ENCODE results near the gene PHF19. TPM values are rescaled to one million over a fixed set of nuclear protein-coding genes. Genes with fewer than 3 reads are reported as not detected.

Gene PHF19
- total and polyA plus RNA-seq, 2 donors (not counting 3 experiments of a cell fraction or from before 2014, with no cell fraction given) = 102 to 153 TPM

DNA sequence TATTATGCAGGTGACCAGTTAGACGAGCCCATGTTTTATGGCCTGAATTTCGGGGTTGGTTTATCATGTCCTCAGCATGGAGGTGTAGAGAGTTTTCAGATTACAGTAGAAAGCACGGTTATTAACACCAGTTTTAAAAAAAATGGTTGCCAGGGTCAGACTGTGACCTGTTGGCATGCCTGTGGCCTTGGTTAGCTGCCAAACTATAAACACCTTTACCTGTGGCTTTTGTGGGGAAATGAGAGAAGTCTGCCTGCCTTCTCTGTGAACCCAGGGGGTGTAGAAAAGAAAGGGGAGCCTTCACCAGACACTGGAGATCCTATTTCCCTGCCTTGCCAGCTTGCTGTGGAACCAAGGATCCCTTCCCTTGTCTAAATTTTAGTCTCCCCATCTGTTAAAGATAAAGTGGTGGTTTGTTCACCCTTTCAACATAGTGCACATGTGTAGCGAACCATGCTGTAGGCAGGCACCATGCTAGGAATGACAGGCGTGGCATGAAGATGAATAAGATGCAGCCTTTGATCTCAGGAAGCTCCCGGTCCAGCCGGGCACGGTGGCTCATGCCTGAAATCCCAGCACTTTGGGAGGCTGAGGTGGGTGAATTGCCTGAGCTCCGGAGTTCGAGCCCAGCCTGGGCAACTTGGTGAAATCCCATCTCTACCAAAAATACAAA, 6.1 kb upstream of the PHF19 start:
- no peak overlapping the region for H3K9ac ChIP-seq (replicated peaks; ENCODE audit: extremely low read depth, insufficient read depth, low read length)
- H3K9me1 ChIP-seq (replicated peaks; ENCODE audit: control insufficient read depth, extremely low read depth, insufficient read depth, low read length) = no peaks in the 10 kb centered on the region
- no peak for TF ChIP-seq MYC (IDR thresholded peaks at IDR 0.05; ENCODE audit: low read depth, low read length)
- no peak for TF ChIP-seq EZH2 (IDR thresholded peaks at IDR 0.05; ENCODE audit: borderline replicate concordance, low read depth, low read length, severe bottlenecking)
- TF ChIP-seq GATA2 (IDR thresholded peaks at IDR 0.05; ENCODE audit: insufficient read depth, insufficient read length, low read depth, low read length) = no peak
- no peak for TF ChIP-seq POLR2AphosphoS5 (IDR thresholded peaks at IDR 0.05; ENCODE audit: insufficient read depth, low read depth, low read length)
- no peak for TF ChIP-seq POLR2A (IDR thresholded peaks at IDR 0.05; ENCODE audit: low read depth, low read length)
- no peak for TF ChIP-seq FOS (IDR thresholded peaks at IDR 0.05; ENCODE audit: borderline replicate concordance, insufficient read depth, low read length)
- TF ChIP-seq, protein P1, sequence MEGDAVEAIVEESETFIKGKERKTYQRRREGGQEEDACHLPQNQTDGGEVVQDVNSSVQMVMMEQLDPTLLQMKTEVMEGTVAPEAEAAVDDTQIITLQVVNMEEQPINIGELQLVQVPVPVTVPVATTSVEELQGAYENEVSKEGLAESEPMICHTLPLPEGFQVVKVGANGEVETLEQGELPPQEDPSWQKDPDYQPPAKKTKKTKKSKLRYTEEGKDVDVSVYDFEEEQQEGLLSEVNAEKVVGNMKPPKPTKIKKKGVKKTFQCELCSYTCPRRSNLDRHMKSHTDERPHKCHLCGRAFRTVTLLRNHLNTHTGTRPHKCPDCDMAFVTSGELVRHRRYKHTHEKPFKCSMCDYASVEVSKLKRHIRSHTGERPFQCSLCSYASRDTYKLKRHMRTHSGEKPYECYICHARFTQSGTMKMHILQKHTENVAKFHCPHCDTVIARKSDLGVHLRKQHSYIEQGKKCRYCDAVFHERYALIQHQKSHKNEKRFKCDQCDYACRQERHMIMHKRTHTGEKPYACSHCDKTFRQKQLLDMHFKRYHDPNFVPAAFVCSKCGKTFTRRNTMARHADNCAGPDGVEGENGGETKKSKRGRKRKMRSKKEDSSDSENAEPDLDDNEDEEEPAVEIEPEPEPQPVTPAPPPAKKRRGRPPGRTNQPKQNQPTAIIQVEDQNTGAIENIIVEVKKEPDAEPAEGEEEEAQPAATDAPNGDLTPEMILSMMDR (IDR thresholded peaks at IDR 0.05; ENCODE audit: extremely low read depth in 1 of 2, insufficient read depth in 1 of 2, low read depth in 1 of 2, low read length in 2 of 2) = no peak
- TF ChIP-seq JUN (IDR thresholded peaks at IDR 0.05; ENCODE audit: borderline replicate concordance, insufficient read depth, insufficient read length, low read depth) = no peak
- TF ChIP-seq, protein P2, sequence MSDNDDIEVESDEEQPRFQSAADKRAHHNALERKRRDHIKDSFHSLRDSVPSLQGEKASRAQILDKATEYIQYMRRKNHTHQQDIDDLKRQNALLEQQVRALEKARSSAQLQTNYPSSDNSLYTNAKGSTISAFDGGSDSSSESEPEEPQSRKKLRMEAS (IDR thresholded peaks at IDR 0.05; ENCODE audit: insufficient read depth, insufficient read length) = no peak
- ChIA-PET POLR2A (interaction anchor here (1.0 kb wide), 1 partner anchor 14 kb away, joined by 3 read pairs; no protein-coding TSS in a partner anchor), CTCF (interaction anchor here (1.0 to 1.5 kb wide), 3 partner anchors 15 to 177 kb away, joined by 4 read pairs; no protein-coding TSS in a partner anchor)
- no peaks in the 10 kb centered on the region for H3K9me3 ChIP-seq (replicated peaks; ENCODE audit: control insufficient read depth, insufficient read depth, low read length)
- no peak overlapping the region for H3K4me3 ChIP-seq (replicated peaks in 1 of 3; ENCODE audit: insufficient read depth in 1 of 3, low read depth in 1 of 3, low read length in 3 of 3)
- H3K27ac ChIP-seq (ENCODE audit: insufficient read depth, low read depth, low read length) = no peak overlapping the region
- no peak overlapping the region for H3K4me2 ChIP-seq (ENCODE audit: insufficient read depth, low read length)
- intact Hi-C loops (cut with micrococcal nuclease) = no loop called here
- H2AFZ ChIP-seq (ENCODE audit: low read depth, low read length) = no peak overlapping the region
- DNase-seq (ENCODE audit: low read depth, low spot score) = no peak
- FAIRE-seq = no peak
- BruUV-seq (replicated peaks) = no TSS peak
- dilution Hi-C loops (cut with MboI; ENCODE audit: extremely low pct_ligation_motif_present, low sequenced_read_pairs) = no loop called here
- H3K36me3 ChIP-seq (ENCODE audit: control insufficient read depth in 2 of 2, extremely low read depth in 1 of 2, insufficient read depth in 2 of 2, low read length in 2 of 2) = no peaks in the 10 kb centered on the region
- H3K79me2 ChIP-seq (ENCODE audit: control insufficient read depth, insufficient read depth, low read length) = no peaks in the 10 kb centered on the region
- H3K27me3 ChIP-seq (ENCODE audit: control insufficient read depth in 2 of 2, insufficient read depth in 2 of 2, low read length in 2 of 2) = no peaks in the 10 kb centered on the region
- H4K20me1 ChIP-seq (replicated peaks; ENCODE audit: control insufficient read depth, extremely low read depth, insufficient read depth, low read length) = no peaks in the 10 kb centered on the region
- peaks cover 1% of the 10 kb centered on the region for H3K4me1 ChIP-seq (ENCODE audit: control insufficient read depth, extremely low read depth, insufficient read depth, low read length)
